ENCODE data around the gene NIM1K. TPM values are rescaled to one million over a fixed set of nuclear protein-coding genes. Genes with fewer than 3 reads are reported as not detected.
"Not testable (repeated sequence)": the region's sequence is repeated elsewhere in the genome, so short reads cannot be mapped to it uniquely, and the experiment has no call there.

Gene NIM1K
- total and polyA plus RNA-seq, 5 experiments from 2014 or later: 0.26 to 0.74 TPM; not detected in 3

- peak overlapping the region in 1 of 10 donors; percentile 7 for H3K27ac Mint-ChIP-seq
- no peaks in the 10 kb centered on the region for H3K36me3 Mint-ChIP-seq
- POLR2A ChIA-PET: no interaction called here
- no peak for ATAC-seq
- H3K9me3 Mint-ChIP-seq: no peaks in the 10 kb centered on the region
- no peak for DNase-seq
- H3K4me1 Mint-ChIP-seq: no peaks in the 10 kb centered on the region
- H3K4me3 Mint-ChIP-seq: no peak overlapping the region
- H3K27me3 Mint-ChIP-seq: peaks cover 0 to 4% (median under 1%) of the 10 kb centered on the region in 5 donors
Measured at GRCh38 chr5:43236653-43237355, 44.8 kb downstream of the NIM1K start.

- H3K27ac Mint-ChIP-seq: no peak overlapping the region
- H3K4me3 Mint-ChIP-seq: no peak overlapping the region
- ATAC-seq (no peak), DNase-seq (no peak)
- H3K36me3 Mint-ChIP-seq: peaks cover 0 to 2% (median 0%) of the 10 kb centered on the region in 3 donors
- H3K27me3 Mint-ChIP-seq: peaks cover 0 to 26% (median 18%) of the 10 kb centered on the region in 5 donors
- no peaks in the 10 kb centered on the region for H3K9me3 Mint-ChIP-seq
- POLR2A ChIA-PET: no interaction called here
- H3K4me1 Mint-ChIP-seq: no peaks in the 10 kb centered on the region
Measured at GRCh38 chr5:43242196-43242595, 50.2 kb downstream of the NIM1K start.

- Mint-ChIP-seq H3K27ac (no peak overlapping the region), H3K4me3 (no peak overlapping the region), H3K4me1 (no peaks in the 10 kb centered on the region), H3K9me3 (no peaks in the 10 kb centered on the region), H3K27me3 (peaks cover 0 to 26% (median 18%) of the 10 kb centered on the region in 5 donors), H3K36me3 (peaks cover 0 to 2% (median 0%) of the 10 kb centered on the region in 3 donors)
- no peak for DNase-seq
- POLR2A ChIA-PET: no interaction called here
- no peak for ATAC-seq
Measured at GRCh38 chr5:43243270-43243669, 51.2 kb downstream of the NIM1K start.

GRCh38 chr5:43244823-43245565, 53.0 kb downstream of the NIM1K start:
- Mint-ChIP-seq H3K4me3 (no peak overlapping the region), H3K27me3 (peaks cover 0 to 26% (median 20%) of the 10 kb centered on the region in 5 donors), H3K36me3 (peaks cover 0 to 2% (median 0%) of the 10 kb centered on the region in 3 donors), H3K9me3 (no peaks in the 10 kb centered on the region), H3K4me1 (no peaks in the 10 kb centered on the region), H3K27ac (no peak overlapping the region)
- no peak for ATAC-seq
- POLR2A ChIA-PET: no interaction called here
- no peak for DNase-seq

- DNase-seq (no peak), ATAC-seq (no peak)
- Mint-ChIP-seq H3K27me3 (peaks cover 0 to 26% (median 18%) of the 10 kb centered on the region in 5 donors), H3K9me3 (no peaks in the 10 kb centered on the region), H3K4me3 (no peak overlapping the region), H3K4me1 (no peaks in the 10 kb centered on the region), H3K27ac (no peak overlapping the region), H3K36me3 (peaks cover 0 to 2% (median 0%) of the 10 kb centered on the region in 3 donors)
- POLR2A ChIA-PET: no interaction called here
Measured at GRCh38 chr5:43245724-43246385, 53.8 kb downstream of the NIM1K start.

GRCh38 chr5:43251754-43252153, 59.7 kb downstream of the NIM1K start:
- Mint-ChIP-seq H3K4me1 (peaks cover 0 to 2% (median 0%) of the 10 kb centered on the region in 4 donors), H3K27me3 (peaks cover 12 to 23% (median 17%) of the 10 kb centered on the region in 5 donors), H3K4me3 (no peak overlapping the region), H3K27ac (no peak overlapping the region), H3K9me3 (no peaks in the 10 kb centered on the region), H3K36me3 (no peaks in the 10 kb centered on the region)
- no peak for DNase-seq
- no peak for ATAC-seq
- POLR2A ChIA-PET: interaction anchor here (0.7 kb wide), 1 partner anchor 232 kb away, joined by 3 read pairs; the partner anchor contains the start of gene TMEM267

- peaks cover 0 to 4% (median 0%) of the 10 kb centered on the region in 4 donors for H3K4me1 Mint-ChIP-seq
- POLR2A ChIA-PET: no interaction called here
- H3K36me3 Mint-ChIP-seq: peaks cover 0 to 4% (median 0%) of the 10 kb centered on the region in 3 donors
- ATAC-seq: no peak
- no peak overlapping the region for H3K27ac Mint-ChIP-seq
- H3K4me3 Mint-ChIP-seq: no peak overlapping the region
- no peak for DNase-seq
- H3K9me3 Mint-ChIP-seq: peaks cover 0 to 5% (median 0%) of the 10 kb centered on the region in 9 donors
- peaks cover 10 to 22% (median 17%) of the 10 kb centered on the region in 5 donors for H3K27me3 Mint-ChIP-seq
Measured at GRCh38 chr5:43255704-43256103, 63.7 kb downstream of the NIM1K start.

GRCh38 chr5:43256261-43256966, 64.4 kb downstream of the NIM1K start:
- H3K4me1 Mint-ChIP-seq: peaks cover 0 to 4% (median 0%) of the 10 kb centered on the region in 4 donors
- POLR2A ChIA-PET: no interaction called here
- H3K9me3 Mint-ChIP-seq: peaks cover 0 to 5% (median 0%) of the 10 kb centered on the region in 9 donors
- H3K27ac Mint-ChIP-seq: no peak overlapping the region
- H3K27me3 Mint-ChIP-seq: peaks cover 10 to 22% (median 17%) of the 10 kb centered on the region in 5 donors
- ATAC-seq: no peak
- no peak overlapping the region for H3K4me3 Mint-ChIP-seq
- H3K36me3 Mint-ChIP-seq: peaks cover 0 to 4% (median 0%) of the 10 kb centered on the region in 3 donors
- DNase-seq: no peak

GRCh38 chr5:43258116-43258515, 66.1 kb downstream of the NIM1K start:
- Mint-ChIP-seq H3K27me3 (peaks cover 14 to 34% (median 24%) of the 10 kb centered on the region in 5 donors), H3K4me1 (peaks cover 0 to 4% (median 0%) of the 10 kb centered on the region in 4 donors), H3K9me3 (peaks cover 0 to 18% (median under 1%) of the 10 kb centered on the region in 9 donors), H3K36me3 (peaks cover 0 to 9% (median 5%) of the 10 kb centered on the region in 3 donors), H3K27ac (no peak overlapping the region), H3K4me3 (no peak overlapping the region)
- POLR2A ChIA-PET: no interaction called here
- ATAC-seq (no peak), DNase-seq (no peak)

- ATAC-seq, H3K27ac Mint-ChIP-seq, H3K4me3 Mint-ChIP-seq, H3K4me1 Mint-ChIP-seq, DNase-seq, POLR2A ChIA-PET: not testable (repeated sequence)
- Mint-ChIP-seq H3K36me3 (peaks cover 0 to 24% (median 5%) of the 10 kb centered on the region in 3 donors), H3K27me3 (peaks cover 16 to 48% (median 26%) of the 10 kb centered on the region in 5 donors), H3K9me3 (peaks cover 0 to 33% (median 13%) of the 10 kb centered on the region in 9 donors)
Measured at GRCh38 chr5:43262269-43262668, 70.2 kb downstream of the NIM1K start.

- H3K36me3 Mint-ChIP-seq: peaks cover 0 to 27% (median 2%) of the 10 kb centered on the region in 3 donors
- ATAC-seq (no peak), DNase-seq (no peak)
- H3K4me1 Mint-ChIP-seq: peaks cover 0 to 2% (median 0%) of the 10 kb centered on the region in 4 donors
- peaks cover 3 to 23% (median 13%) of the 10 kb centered on the region in 9 donors for H3K9me3 Mint-ChIP-seq
- H3K27me3 Mint-ChIP-seq: peaks cover 11 to 56% (median 24%) of the 10 kb centered on the region in 5 donors
- POLR2A ChIA-PET: no interaction called here
- no peak overlapping the region for H3K4me3 Mint-ChIP-seq
- no peak overlapping the region for H3K27ac Mint-ChIP-seq
Measured at GRCh38 chr5:43268188-43268820, 76.3 kb downstream of the NIM1K start.

- POLR2A ChIA-PET: no interaction called here
- H3K27me3 Mint-ChIP-seq: peaks cover 7 to 41% (median 16%) of the 10 kb centered on the region in 5 donors
- H3K36me3 Mint-ChIP-seq: peaks cover 0 to 22% (median 2%) of the 10 kb centered on the region in 3 donors
- no peak overlapping the region for H3K27ac Mint-ChIP-seq
- no peaks in the 10 kb centered on the region for H3K4me1 Mint-ChIP-seq
- no peak overlapping the region for H3K4me3 Mint-ChIP-seq
- DNase-seq (no peak), ATAC-seq (no peak)
- peaks cover 3 to 18% (median 10%) of the 10 kb centered on the region in 9 donors for H3K9me3 Mint-ChIP-seq
Measured at GRCh38 chr5:43270645-43271044, 78.6 kb downstream of the NIM1K start.

Measured in naive thymus-derived CD8-positive, alpha-beta T cell (primary cell).